Prostate gland (tissue), 2 donors: ENCODE measurements around the gene SRD5A2.

Experiments
- POLR2A ChIP-seq: fragments of 450-650 bp; IDR thresholded peaks from one replicate; pipeline ENCODE4 v1.6.1; 2016; ENCODE audit warnings: antibody characterized with exemption, mild to moderate bottlenecking
- TF ChIP-seq, protein P1 (sequence below), 4 experiments: fragments of 200-600 bp in 2 of 4; fragments of 450-650 bp in 2 of 4; sonication (generic) in 2 of 4; IDR thresholded peaks; 1 replicate in 3 of 4; 2 replicates in 1 of 4; pipeline ENCODE4 v1.5.1; 2016 to 2019; ENCODE audit warnings: antibody characterized with exemption in 4 of 4, mild to moderate bottlenecking in 2 of 4, moderate library complexity in 2 of 4

DNA sequence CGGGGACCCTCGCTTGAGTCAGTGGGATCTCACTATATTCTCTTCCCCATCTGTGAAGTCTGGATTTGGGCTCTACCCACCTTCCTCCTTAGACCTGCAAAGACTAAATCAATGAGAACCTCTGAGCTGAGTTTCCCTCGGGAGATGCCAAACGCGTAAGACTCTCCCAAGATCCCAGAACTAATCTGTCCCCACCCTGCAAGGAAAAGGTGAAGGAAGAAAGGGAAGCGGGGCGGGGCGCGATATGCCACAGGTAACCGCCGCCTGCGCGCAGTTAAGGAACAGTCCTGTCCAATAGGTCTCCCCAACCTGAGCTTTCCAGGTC, 780 bp downstream of the SRD5A2 start:
- TF ChIP-seq, protein P1, sequence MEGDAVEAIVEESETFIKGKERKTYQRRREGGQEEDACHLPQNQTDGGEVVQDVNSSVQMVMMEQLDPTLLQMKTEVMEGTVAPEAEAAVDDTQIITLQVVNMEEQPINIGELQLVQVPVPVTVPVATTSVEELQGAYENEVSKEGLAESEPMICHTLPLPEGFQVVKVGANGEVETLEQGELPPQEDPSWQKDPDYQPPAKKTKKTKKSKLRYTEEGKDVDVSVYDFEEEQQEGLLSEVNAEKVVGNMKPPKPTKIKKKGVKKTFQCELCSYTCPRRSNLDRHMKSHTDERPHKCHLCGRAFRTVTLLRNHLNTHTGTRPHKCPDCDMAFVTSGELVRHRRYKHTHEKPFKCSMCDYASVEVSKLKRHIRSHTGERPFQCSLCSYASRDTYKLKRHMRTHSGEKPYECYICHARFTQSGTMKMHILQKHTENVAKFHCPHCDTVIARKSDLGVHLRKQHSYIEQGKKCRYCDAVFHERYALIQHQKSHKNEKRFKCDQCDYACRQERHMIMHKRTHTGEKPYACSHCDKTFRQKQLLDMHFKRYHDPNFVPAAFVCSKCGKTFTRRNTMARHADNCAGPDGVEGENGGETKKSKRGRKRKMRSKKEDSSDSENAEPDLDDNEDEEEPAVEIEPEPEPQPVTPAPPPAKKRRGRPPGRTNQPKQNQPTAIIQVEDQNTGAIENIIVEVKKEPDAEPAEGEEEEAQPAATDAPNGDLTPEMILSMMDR (IDR thresholded peaks at IDR 0.05), result no peak
- TF ChIP-seq POLR2A, result no peak
